Measurements from ENCODE around the gene SNAI3. TPM values are rescaled to one million over a fixed set of nuclear protein-coding genes. Genes with fewer than 3 reads are reported as not detected.

The SNAI3 gene
- total and polyA plus RNA-seq, 2 of the 8 experiments (the other 6 are each of a cell fraction or from before 2014, with no cell fraction given) = 8.5 to 13.3 TPM

- TF ChIP-seq, protein P1, sequence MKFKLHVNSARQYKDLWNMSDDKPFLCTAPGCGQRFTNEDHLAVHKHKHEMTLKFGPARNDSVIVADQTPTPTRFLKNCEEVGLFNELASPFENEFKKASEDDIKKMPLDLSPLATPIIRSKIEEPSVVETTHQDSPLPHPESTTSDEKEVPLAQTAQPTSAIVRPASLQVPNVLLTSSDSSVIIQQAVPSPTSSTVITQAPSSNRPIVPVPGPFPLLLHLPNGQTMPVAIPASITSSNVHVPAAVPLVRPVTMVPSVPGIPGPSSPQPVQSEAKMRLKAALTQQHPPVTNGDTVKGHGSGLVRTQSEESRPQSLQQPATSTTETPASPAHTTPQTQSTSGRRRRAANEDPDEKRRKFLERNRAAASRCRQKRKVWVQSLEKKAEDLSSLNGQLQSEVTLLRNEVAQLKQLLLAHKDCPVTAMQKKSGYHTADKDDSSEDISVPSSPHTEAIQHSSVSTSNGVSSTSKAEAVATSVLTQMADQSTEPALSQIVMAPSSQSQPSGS (IDR thresholded peaks at IDR 0.05; ENCODE audit: low read length) = no peak
- no peak for TF ChIP-seq CTBP2 (IDR thresholded peaks at IDR 0.05; ENCODE audit: borderline replicate concordance, insufficient read depth, insufficient read length, low read length)
- no peak for TF ChIP-seq EP300 (IDR thresholded peaks at IDR 0.05; ENCODE audit: borderline replicate concordance in 1 of 2, low read depth in 2 of 2, low read length in 2 of 2)
- TF ChIP-seq CBX8 (IDR thresholded peaks at IDR 0.05; ENCODE audit: borderline replicate concordance, low read depth, low read length) = no peak
- TF ChIP-seq HDAC6 (IDR thresholded peaks at IDR 0.05; ENCODE audit: low read depth, low read length) = no peak
- TF ChIP-seq POU5F1 (IDR thresholded peaks at IDR 0.05; ENCODE audit: low read depth, low read length) = no peak
- no peak for TF ChIP-seq RBBP5 (IDR thresholded peaks at IDR 0.05; ENCODE audit: borderline replicate concordance, low read depth, low read length)
- peak in 1 of 2 experiments; percentile 19; a peak in 1 of 3 replicates for TF ChIP-seq POLR2A (IDR thresholded peaks at IDR 0.05; ENCODE audit: control extremely low read depth in 1 of 2, low read depth in 2 of 2, low read length in 2 of 2)
- TF ChIP-seq TBP (IDR thresholded peaks at IDR 0.05; ENCODE audit: low read depth, low read length) = no peak
- TF ChIP-seq YY1 (IDR thresholded peaks at IDR 0.05; ENCODE audit: low read depth, low read length) = no peak
Observed at GRCh38 chr16:88686439-88687253, at the start of gene SNAI3 (continued).

Data from H1 (cell line).